Breast epithelium (tissue), 3 donors: Measurements from ENCODE around the gene TGFBRAP1.
A peak's percentile ranks its signal among the peaks of the same experiment; 100 is the strongest.

ENCODE experiments used
- CTCF ChIP-seq, 3 donors: fragments of 450-650 bp; IDR thresholded peaks; one replicate each; pipeline ENCODE4 v1.5.1; 2016 to 2017; ENCODE audit warnings: antibody characterized with exemption in 3 of 3, mild to moderate bottlenecking in 3 of 3, moderate library complexity in 3 of 3
- POLR2A ChIP-seq: fragments of 450-650 bp; IDR thresholded peaks from one replicate; pipeline ENCODE4 v1.6.1; 2016; ENCODE audit warnings: antibody characterized with exemption, mild to moderate bottlenecking, moderate library complexity
- POLR2AphosphoS5 ChIP-seq, 3 donors: sonication (generic); formaldehyde crosslinking; IDR thresholded peaks; one replicate each; pipeline ENCODE4 v1.6.1; 2017; ENCODE audit warnings: antibody characterized with exemption in 3 of 3

- TF ChIP-seq POLR2A (no peak), CTCF (IDR thresholded peaks at IDR 0.05) (no peak), POLR2AphosphoS5 (IDR thresholded peaks at IDR 0.05) (peak; percentile 52 to 96 (median 73))
Measured at GRCh38 chr2:105375001-105375561, 45.5 kb upstream of the TGFBRAP1 start.
